ENCODE data around the gene TMEM131.
"Not testable (repeated sequence)": the region's sequence is repeated elsewhere in the genome, so short reads cannot be mapped to it uniquely, and the experiment has no call there.

The TMEM131 gene

DNA sequence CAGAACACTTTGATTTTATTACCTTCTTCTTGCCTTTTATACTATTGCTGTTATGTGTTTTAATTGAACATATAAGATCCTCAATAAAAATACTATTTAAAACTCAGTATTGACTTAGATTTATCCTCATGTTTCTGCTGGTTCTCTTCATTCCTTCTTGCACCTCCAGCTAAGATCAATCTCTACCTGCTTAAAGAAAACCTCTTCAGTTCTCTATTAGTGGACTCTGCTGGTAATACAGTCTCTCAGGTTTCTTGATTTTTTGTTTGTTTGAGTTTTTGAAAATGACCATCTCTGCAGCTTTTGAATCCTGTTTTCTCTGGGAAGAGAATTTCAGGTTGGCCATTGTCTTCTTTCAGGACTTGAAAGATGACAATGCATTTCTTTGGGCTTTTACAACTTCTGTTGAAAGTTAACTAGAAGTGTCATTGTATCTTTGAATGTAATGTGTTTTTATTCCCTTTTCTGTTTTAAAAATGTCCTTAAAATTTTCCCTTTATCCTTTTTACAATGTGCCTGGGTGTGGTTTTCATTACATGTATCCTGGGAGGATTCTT, 29.8 kb upstream of the TMEM131 start:
- no peak for ATAC-seq (ENCODE audit: insufficient read depth, low read depth)
- no peak for TF ChIP-seq EZH2 (IDR thresholded peaks at IDR 0.05; ENCODE audit: borderline replicate concordance, low read depth, low read length, severe bottlenecking)
- TF ChIP-seq, protein P1, sequence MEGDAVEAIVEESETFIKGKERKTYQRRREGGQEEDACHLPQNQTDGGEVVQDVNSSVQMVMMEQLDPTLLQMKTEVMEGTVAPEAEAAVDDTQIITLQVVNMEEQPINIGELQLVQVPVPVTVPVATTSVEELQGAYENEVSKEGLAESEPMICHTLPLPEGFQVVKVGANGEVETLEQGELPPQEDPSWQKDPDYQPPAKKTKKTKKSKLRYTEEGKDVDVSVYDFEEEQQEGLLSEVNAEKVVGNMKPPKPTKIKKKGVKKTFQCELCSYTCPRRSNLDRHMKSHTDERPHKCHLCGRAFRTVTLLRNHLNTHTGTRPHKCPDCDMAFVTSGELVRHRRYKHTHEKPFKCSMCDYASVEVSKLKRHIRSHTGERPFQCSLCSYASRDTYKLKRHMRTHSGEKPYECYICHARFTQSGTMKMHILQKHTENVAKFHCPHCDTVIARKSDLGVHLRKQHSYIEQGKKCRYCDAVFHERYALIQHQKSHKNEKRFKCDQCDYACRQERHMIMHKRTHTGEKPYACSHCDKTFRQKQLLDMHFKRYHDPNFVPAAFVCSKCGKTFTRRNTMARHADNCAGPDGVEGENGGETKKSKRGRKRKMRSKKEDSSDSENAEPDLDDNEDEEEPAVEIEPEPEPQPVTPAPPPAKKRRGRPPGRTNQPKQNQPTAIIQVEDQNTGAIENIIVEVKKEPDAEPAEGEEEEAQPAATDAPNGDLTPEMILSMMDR (IDR thresholded peaks at IDR 0.05; ENCODE audit: borderline replicate concordance, extremely low read depth, low read length, poor library complexity, severe bottlenecking) = peak; percentile 31
- Histone ChIP-seq H3K4me2 (ENCODE audit: insufficient read depth, low read length) (no peak overlapping the region), H3K9ac (ENCODE audit: low read depth, low read length) (no peak overlapping the region), H3K27ac (ENCODE audit: low read length) (no peak overlapping the region), H3K27me3 (ENCODE audit: insufficient read depth, low read length, poor library complexity) (peaks cover 3% of the 10 kb centered on the region), H3K9me3 (ENCODE audit: insufficient read depth, low read length, severe bottlenecking) (no peaks in the 10 kb centered on the region), H2AFZ (ENCODE audit: low read depth, low read length) (no peak overlapping the region), H3K79me2 (ENCODE audit: insufficient read depth, low read length) (no peaks in the 10 kb centered on the region), H3K4me1 (ENCODE audit: insufficient read depth, low read length) (peaks cover 21% of the 10 kb centered on the region), H4K20me1 (ENCODE audit: insufficient read depth, low read length) (no peaks in the 10 kb centered on the region), H3K4me3 (ENCODE audit: low read depth in 1 of 2, low read length in 2 of 2) (no peak overlapping the region), H3K36me3 (ENCODE audit: insufficient read depth, low read length) (no peaks in the 10 kb centered on the region)
- no peak for DNase-seq

- ATAC-seq (ENCODE audit: insufficient read depth, low read depth) = not testable (repeated sequence)
These were observed 26.3 kb upstream of the TMEM131 start for GRCh38 chr2:98022067-98022466.

GRCh38 chr2:98020992-98021713, 25.4 kb upstream of the TMEM131 start:
- H3K36me3 ChIP-seq (ENCODE audit: insufficient read depth, low read length) = no peaks in the 10 kb centered on the region
- H3K9ac ChIP-seq (ENCODE audit: low read depth, low read length) = no peak overlapping the region
- peaks cover 4% of the 10 kb centered on the region for H3K4me1 ChIP-seq (ENCODE audit: insufficient read depth, low read length)
- H3K4me2 ChIP-seq (ENCODE audit: insufficient read depth, low read length) = no peak overlapping the region
- H3K27me3 ChIP-seq (ENCODE audit: insufficient read depth, low read length, poor library complexity) = peaks cover 3% of the 10 kb centered on the region
- no peak overlapping the region for H3K4me3 ChIP-seq (ENCODE audit: low read depth in 1 of 2, low read length in 2 of 2)
- H4K20me1 ChIP-seq (ENCODE audit: insufficient read depth, low read length) = no peaks in the 10 kb centered on the region
- no peak overlapping the region for H3K27ac ChIP-seq (ENCODE audit: low read length)
- DNase-seq (no peak), ATAC-seq (ENCODE audit: insufficient read depth, low read depth) (no peak)
- no peak overlapping the region for H2AFZ ChIP-seq (ENCODE audit: low read depth, low read length)
- H3K9me3 ChIP-seq (ENCODE audit: insufficient read depth, low read length, severe bottlenecking) = no peaks in the 10 kb centered on the region
- no peak for TF ChIP-seq EZH2 (IDR thresholded peaks at IDR 0.05; ENCODE audit: borderline replicate concordance, low read depth, low read length, severe bottlenecking)
- TF ChIP-seq, protein P1 (IDR thresholded peaks at IDR 0.05; ENCODE audit: borderline replicate concordance, extremely low read depth, low read length, poor library complexity, severe bottlenecking) = no peak
- no peaks in the 10 kb centered on the region for H3K79me2 ChIP-seq (ENCODE audit: insufficient read depth, low read length)

More at GRCh38 chr2:98022067-98022466, 26.3 kb upstream of the TMEM131 start:
- H3K9me3 ChIP-seq (ENCODE audit: insufficient read depth, low read length, severe bottlenecking); H3K79me2 ChIP-seq (ENCODE audit: insufficient read depth, low read length); H3K27ac ChIP-seq (ENCODE audit: low read length); H2AFZ ChIP-seq (ENCODE audit: low read depth, low read length); DNase-seq; H3K4me2 ChIP-seq (ENCODE audit: insufficient read depth, low read length); H4K20me1 ChIP-seq (ENCODE audit: insufficient read depth, low read length); H3K27me3 ChIP-seq (ENCODE audit: insufficient read depth, low read length, poor library complexity); H3K4me3 ChIP-seq (ENCODE audit: low read depth in 1 of 2, low read length in 2 of 2); H3K9ac ChIP-seq (ENCODE audit: low read depth, low read length); H3K36me3 ChIP-seq (ENCODE audit: insufficient read depth, low read length): not testable (repeated sequence)
- peaks cover 13% of the 10 kb centered on the region for H3K4me1 ChIP-seq (ENCODE audit: insufficient read depth, low read length)

- H3K36me3 ChIP-seq (ENCODE audit: insufficient read depth, low read length) = no peaks in the 10 kb centered on the region
- no peaks in the 10 kb centered on the region for H3K9me3 ChIP-seq (ENCODE audit: insufficient read depth, low read length, severe bottlenecking)
- H3K4me3 ChIP-seq (ENCODE audit: low read depth in 1 of 2, low read length in 2 of 2) = no peak overlapping the region
- H2AFZ ChIP-seq (ENCODE audit: low read depth, low read length) = no peak overlapping the region
- H3K27ac ChIP-seq (ENCODE audit: low read length) = no peak overlapping the region
- no peaks in the 10 kb centered on the region for H3K27me3 ChIP-seq (ENCODE audit: insufficient read depth, low read length, poor library complexity)
- no peaks in the 10 kb centered on the region for H4K20me1 ChIP-seq (ENCODE audit: insufficient read depth, low read length)
- TF ChIP-seq, protein P1 (IDR thresholded peaks at IDR 0.05; ENCODE audit: borderline replicate concordance, extremely low read depth, low read length, poor library complexity, severe bottlenecking) = no peak
- no peak for TF ChIP-seq EZH2 (IDR thresholded peaks at IDR 0.05; ENCODE audit: borderline replicate concordance, low read depth, low read length, severe bottlenecking)
- no peak for DNase-seq
- H3K4me1 ChIP-seq (ENCODE audit: insufficient read depth, low read length) = no peaks in the 10 kb centered on the region
- ATAC-seq (ENCODE audit: insufficient read depth, low read depth) = no peak
- H3K4me2 ChIP-seq (ENCODE audit: insufficient read depth, low read length) = no peak overlapping the region
- H3K9ac ChIP-seq (ENCODE audit: low read depth, low read length) = no peak overlapping the region
- H3K79me2 ChIP-seq (ENCODE audit: insufficient read depth, low read length) = no peaks in the 10 kb centered on the region
These were observed 24.8 kb upstream of the TMEM131 start for GRCh38 chr2:98020516-98020915.

Data from DND-41 (cell line).